Fibroblast of skin of right quadriceps (primary cell): Measurements from ENCODE around the gene TFDP2.
"Not testable (repeated sequence)": the region's sequence is repeated elsewhere in the genome, so short reads cannot be mapped to it uniquely, and the experiment has no call there.

Source experiments
- DNase-seq: peaks from one replicate; pipeline ENCODE4 v3.0.0-alpha.2; 2013

The TFDP2 gene

GRCh38 chr3:142013326-142013980 is 135.9 kb downstream of the TFDP2 start:
- peak; percentile 35 for DNase-seq

GRCh38 chr3:142009029-142009428 is 140.3 kb downstream of the TFDP2 start:
- no peak for DNase-seq

- no peak for DNase-seq
These were observed 141.5 kb downstream of the TFDP2 start for GRCh38 chr3:142007710-142008399.

- not testable (repeated sequence) for DNase-seq
These were observed 144.4 kb downstream of the TFDP2 start for GRCh38 chr3:142004957-142005356.

GRCh38 chr3:142004025-142004424 is 145.3 kb downstream of the TFDP2 start:
- DNase-seq: no peak

GRCh38 chr3:142003291-142003690 is 146.1 kb downstream of the TFDP2 start:
- no peak for DNase-seq

- DNase-seq: peak; percentile 18
These were observed 148.9 kb downstream of the TFDP2 start for GRCh38 chr3:142000325-142000870.

GRCh38 chr3:141998669-141999290 is 150.6 kb downstream of the TFDP2 start:
- peak; percentile 23 for DNase-seq

GRCh38 chr3:141996437-141996836 is 152.9 kb downstream of the TFDP2 start:
- DNase-seq: no peak

GRCh38 chr3:141994856-141995255 is 154.5 kb downstream of the TFDP2 start:
- no peak for DNase-seq

GRCh38 chr3:141992512-141992911 is 156.8 kb downstream of the TFDP2 start:
- DNase-seq: no peak

GRCh38 chr3:141986548-141987107 is 162.7 kb downstream of the TFDP2 start:
- no peak for DNase-seq

- DNase-seq: no peak
These were observed 168.3 kb downstream of the TFDP2 start for GRCh38 chr3:141981084-141981483.

GRCh38 chr3:141979050-141979671 is 170.2 kb downstream of the TFDP2 start:
- DNase-seq: peak; percentile 74

GRCh38 chr3:141974777-141975176 is 174.6 kb downstream of the TFDP2 start:
- DNase-seq: not testable (repeated sequence)

GRCh38 chr3:141972399-141972798 is 176.9 kb downstream of the TFDP2 start:
- DNase-seq: peak; percentile 28

- no peak for DNase-seq
These were observed 177.8 kb downstream of the TFDP2 start for GRCh38 chr3:141971571-141971970.

GRCh38 chr3:141969711-141970110 is 179.6 kb downstream of the TFDP2 start:
- DNase-seq: no peak

GRCh38 chr3:141965471-141965870 is 183.9 kb downstream of the TFDP2 start:
- DNase-seq: no peak

GRCh38 chr3:141963301-141963700 is 186.0 kb downstream of the TFDP2 start:
- peak; percentile 13 for DNase-seq

- DNase-seq: peak; percentile 83
These were observed 188.6 kb downstream of the TFDP2 start for GRCh38 chr3:141960731-141961130.

- peak; percentile 86 for DNase-seq
These were observed 189.5 kb downstream of the TFDP2 start for GRCh38 chr3:141959589-141960554.
